H1 (cell line): ENCODE data around the gene PDE9A. TPM values are rescaled to one million over a fixed set of nuclear protein-coding genes. Genes with fewer than 3 reads are reported as not detected.

ENCODE experiments used
- CHD7 ChIP-seq: fragments of 300-600 bp; sonication (generic); IDR thresholded peaks from 2 replicates; pipeline ENCODE4 v1.7.1; 2012; ENCODE audit warnings: low read length, moderate library complexity, mild to moderate bottlenecking, inconsistent platforms; ENCODE audit not compliant: insufficient replicate concordance
- FOSL1 ChIP-seq: IDR thresholded peaks from 2 replicates; pipeline ENCODE4 v1.6.1; 2011; ENCODE audit warnings: mild to moderate bottlenecking, low read depth, low read length, moderate library complexity; ENCODE audit not compliant: insufficient read depth
- KDM1A ChIP-seq: fragments of 200-600, 300-600 bp; sonication (generic); IDR thresholded peaks from 2 replicates; pipeline ENCODE4 v1.7.1; 2016; ENCODE audit warnings: mild to moderate bottlenecking, low read length, borderline replicate concordance
- TAF1 ChIP-seq: IDR thresholded peaks from 2 replicates; pipeline ENCODE4 v1.6.1; 2011; ENCODE audit warnings: mild to moderate bottlenecking, low read depth, low read length
- YY1 ChIP-seq: IDR thresholded peaks from 2 replicates; pipeline ENCODE4 v1.6.1; 2011; ENCODE audit warnings: low read depth, mild to moderate bottlenecking, low read length
- polyA plus RNA-seq, 7 experiments: library from polyadenylated mRNA; depleted of rRNA in 3 of 7; stranded (reverse) in 5 of 7; unstranded in 2 of 7; fragments of >200 nt in 5 of 7; fragments of 200-250 nt in 2 of 7; gene quantifications; 1 replicate in 5 of 7; 2 replicates in 1 of 7; 4 replicates in 1 of 7; pipeline versions ENCODE4 v1.2.1 to v1.2.3, GENCODE V29; 2011 to 2013; ENCODE audit warnings: missing spikeins in 2 of 7, mixed read lengths in 2 of 7
- total RNA-seq: library from RNA; stranded (reverse); fragmentation: NEBNext Ultra II Directional; extraction: Animal tissue kit (Norgen Biotek cat#: 25700); gene quantifications from 2 replicates; pipeline ENCODE4 v1.2.1, GENCODE V29; 2021
- TF ChIP-seq, protein P1 (sequence below): IDR thresholded peaks from 2 replicates; pipeline ENCODE4 v1.6.1; 2012; ENCODE audit warnings: low read length, inconsistent platforms

The PDE9A gene
- total and polyA plus RNA-seq, 2 of the 8 experiments (the other 6 are each of a cell fraction or from before 2014, with no cell fraction given), result 39.2 to 45.9 TPM

DNA sequence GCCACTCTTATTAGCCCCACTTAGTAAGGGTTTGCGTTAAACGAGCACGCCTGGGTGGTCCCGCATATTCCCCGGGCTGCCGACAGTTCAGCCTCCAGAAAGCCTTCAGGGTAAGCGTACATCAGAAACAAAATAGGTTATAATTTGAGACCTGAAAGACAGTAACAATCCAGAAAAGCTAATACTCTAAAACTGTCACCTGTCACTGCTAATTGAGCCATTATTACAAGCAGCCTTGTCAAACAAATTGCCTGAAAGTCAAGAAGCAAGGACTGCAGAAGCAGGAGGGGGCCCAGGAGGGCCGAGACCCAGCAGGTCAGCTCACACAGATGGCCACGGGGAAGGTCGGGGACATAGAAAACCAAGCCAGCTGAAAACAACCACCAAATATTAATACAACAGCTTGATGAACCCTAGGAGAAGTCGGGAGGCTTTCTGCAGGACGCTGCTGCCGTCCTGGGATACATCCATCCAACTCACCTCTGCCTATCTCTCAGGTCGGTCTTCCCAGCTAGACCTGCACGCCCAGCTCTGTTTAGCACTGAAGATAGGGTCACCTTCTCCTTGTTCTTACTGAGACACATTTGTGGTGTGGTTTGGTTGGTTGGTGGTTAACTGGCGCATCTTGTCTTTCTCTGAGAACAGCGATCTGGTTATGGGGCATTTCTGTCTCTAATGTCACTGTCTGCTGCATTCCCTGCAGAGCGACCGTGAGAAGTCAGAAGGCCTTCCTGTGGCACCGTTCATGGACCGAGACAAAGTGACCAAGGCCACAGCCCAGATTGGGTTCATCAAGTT lies 115.1 kb downstream of the PDE9A start (continued):
- TF ChIP-seq CHD7, result no peak
- TF ChIP-seq YY1, result no peak
- no peak for TF ChIP-seq KDM1A
- TF ChIP-seq FOSL1, result no peak
- no peak for TF ChIP-seq TAF1
- TF ChIP-seq, protein P1, sequence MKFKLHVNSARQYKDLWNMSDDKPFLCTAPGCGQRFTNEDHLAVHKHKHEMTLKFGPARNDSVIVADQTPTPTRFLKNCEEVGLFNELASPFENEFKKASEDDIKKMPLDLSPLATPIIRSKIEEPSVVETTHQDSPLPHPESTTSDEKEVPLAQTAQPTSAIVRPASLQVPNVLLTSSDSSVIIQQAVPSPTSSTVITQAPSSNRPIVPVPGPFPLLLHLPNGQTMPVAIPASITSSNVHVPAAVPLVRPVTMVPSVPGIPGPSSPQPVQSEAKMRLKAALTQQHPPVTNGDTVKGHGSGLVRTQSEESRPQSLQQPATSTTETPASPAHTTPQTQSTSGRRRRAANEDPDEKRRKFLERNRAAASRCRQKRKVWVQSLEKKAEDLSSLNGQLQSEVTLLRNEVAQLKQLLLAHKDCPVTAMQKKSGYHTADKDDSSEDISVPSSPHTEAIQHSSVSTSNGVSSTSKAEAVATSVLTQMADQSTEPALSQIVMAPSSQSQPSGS, result no peak
